ENCODE data around the gene SLX4.

DNA sequence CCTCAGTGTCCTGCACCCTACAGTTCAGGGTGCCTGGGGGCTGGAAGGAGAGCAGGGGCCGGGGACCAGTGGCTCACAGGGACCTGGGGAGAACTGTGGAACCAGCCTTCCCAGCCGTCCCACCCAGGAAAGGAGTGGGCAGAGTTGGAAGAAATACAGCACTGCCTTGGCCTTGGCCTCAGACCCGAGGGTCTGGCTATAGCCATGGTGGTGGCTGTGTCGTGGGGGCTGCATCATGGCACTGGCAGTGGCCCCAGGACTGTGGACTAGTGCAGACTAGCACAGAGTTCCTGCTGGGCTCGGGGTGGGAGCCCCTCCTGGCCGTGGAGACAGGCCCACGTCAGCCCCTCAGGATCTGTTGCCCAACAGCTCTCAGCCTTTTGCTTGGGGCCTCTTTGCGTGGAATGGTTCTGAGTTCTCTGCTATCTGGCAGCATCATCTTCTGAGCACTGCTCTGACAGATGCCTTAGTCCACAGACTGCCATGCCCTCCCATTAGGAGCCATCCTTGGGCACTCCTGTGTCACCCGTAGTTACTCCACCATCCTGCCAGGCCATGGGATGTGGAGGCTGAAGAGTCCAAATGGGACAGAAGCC lies 30.5 kb upstream of the SLX4 start:
- no peak for TF ChIP-seq EZH2 (IDR thresholded peaks at IDR 0.05; ENCODE audit: insufficient read depth, poor library complexity, severe bottlenecking)
- TF ChIP-seq EZH2phosphoT487 (IDR thresholded peaks at IDR 0.05; ENCODE audit: insufficient read depth, low read depth), result no peak

Data from GM23248 (cell line).